Adipocyte (in vitro differentiated cells): ENCODE data around the gene P2RY8.

Source experiments
- DNase-seq: peaks from one replicate; pipeline ENCODE4 v3.0.0-alpha.2; 2015; ENCODE audit warnings: low read depth
- H3K27me3 ChIP-seq: replicated peaks from 2 replicates; pipeline ENCODE4 v1.7.0; 2013; ENCODE audit warnings: mild to moderate bottlenecking, low read length, moderate library complexity; ENCODE audit not compliant: control insufficient read depth, insufficient read depth
- H3K36me3 ChIP-seq: 2 replicates; pipeline ENCODE4 v1.7.0; 2013; ENCODE audit warnings: low read length, mild to moderate bottlenecking, moderate library complexity; ENCODE audit not compliant: control insufficient read depth, insufficient read depth, severe bottlenecking
- H3K4me1 ChIP-seq: 2 replicates; pipeline ENCODE4 v1.7.0; 2013; ENCODE audit warnings: mild to moderate bottlenecking, low read length, moderate library complexity; ENCODE audit not compliant: control insufficient read depth, insufficient read depth
- H3K4me3 ChIP-seq: 2 replicates; pipeline ENCODE4 v1.7.0; 2013; ENCODE audit warnings: mild to moderate bottlenecking, low read length, moderate library complexity
- H3K9ac ChIP-seq: 2 replicates; pipeline ENCODE4 v1.7.0; 2013; ENCODE audit warnings: mild to moderate bottlenecking, low read length, moderate library complexity
- H3K9me3 ChIP-seq: 2 replicates; pipeline ENCODE4 v1.7.0; 2013; ENCODE audit warnings: mild to moderate bottlenecking, low read length, moderate library complexity; ENCODE audit not compliant: control insufficient read depth

Gene P2RY8

GRCh38 chrX:1507511-1508463 lies 29.2 kb downstream of the P2RY8 start:
- no peak for DNase-seq
- no peak overlapping the region for H3K4me3 ChIP-seq
- H3K4me1 ChIP-seq: no peaks in the 10 kb centered on the region
- H3K9ac ChIP-seq: no peak overlapping the region
- H3K27me3 ChIP-seq: no peaks in the 10 kb centered on the region
- H3K36me3 ChIP-seq: no peaks in the 10 kb centered on the region
- H3K9me3 ChIP-seq: peaks cover 5% of the 10 kb centered on the region

DNA sequence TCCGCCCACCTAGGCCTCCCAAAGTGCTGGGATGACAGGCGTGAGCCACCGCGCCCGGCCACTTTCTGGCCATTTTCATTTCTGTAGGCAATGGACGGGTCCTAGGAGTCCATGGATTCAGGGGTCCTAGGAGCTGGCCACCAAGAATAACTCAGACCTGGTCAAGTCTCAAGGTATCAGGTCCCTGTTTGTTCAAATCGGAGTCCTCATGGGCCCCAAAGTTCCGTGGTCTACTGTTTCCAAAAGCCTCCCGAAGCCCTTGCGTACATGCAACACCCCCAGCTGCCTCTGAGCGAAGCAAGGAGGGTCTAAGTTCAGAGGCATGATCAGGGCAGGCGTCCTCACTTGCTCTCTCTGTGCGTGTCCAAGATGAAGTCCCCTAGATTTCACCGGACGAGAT lies 30.1 kb downstream of the P2RY8 start:
- Histone ChIP-seq H3K27me3 (no peaks in the 10 kb centered on the region), H3K9me3 (peaks cover 5% of the 10 kb centered on the region), H3K9ac (no peak overlapping the region), H3K4me1 (no peaks in the 10 kb centered on the region), H3K36me3 (no peaks in the 10 kb centered on the region), H3K4me3 (no peak overlapping the region)
- no peak for DNase-seq

GRCh38 chrX:1502853-1503252 lies 34.1 kb downstream of the P2RY8 start:
- Histone ChIP-seq H3K4me3 (no peak overlapping the region), H3K9me3 (no peaks in the 10 kb centered on the region), H3K27me3 (no peaks in the 10 kb centered on the region), H3K4me1 (no peaks in the 10 kb centered on the region), H3K36me3 (no peaks in the 10 kb centered on the region), H3K9ac (no peak overlapping the region)
- DNase-seq: no peak

DNA sequence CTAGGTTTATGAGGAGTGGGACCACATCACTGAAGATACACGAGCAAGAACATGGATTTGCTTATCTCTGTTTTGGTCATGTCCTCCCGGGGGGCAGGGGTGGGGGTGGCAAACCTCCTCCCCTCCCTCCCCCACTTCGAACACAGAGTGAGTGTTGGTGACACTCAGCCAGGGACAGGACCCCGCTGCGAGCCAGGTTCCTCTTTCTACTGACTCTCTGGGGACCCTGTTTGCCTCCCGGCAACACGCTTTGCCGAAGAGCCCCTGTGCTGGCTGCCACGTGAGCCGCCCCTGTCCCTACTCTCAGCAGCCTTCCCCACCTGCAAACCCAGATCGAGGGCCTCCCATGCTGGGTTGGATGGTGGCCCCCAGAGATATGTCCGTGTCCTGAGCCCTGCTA lies 34.7 kb downstream of the P2RY8 start:
- H3K36me3 ChIP-seq: no peaks in the 10 kb centered on the region
- no peak overlapping the region for H3K9ac ChIP-seq
- no peaks in the 10 kb centered on the region for H3K9me3 ChIP-seq
- no peak overlapping the region for H3K4me3 ChIP-seq
- H3K27me3 ChIP-seq: no peaks in the 10 kb centered on the region
- no peak for DNase-seq
- no peaks in the 10 kb centered on the region for H3K4me1 ChIP-seq

- Histone ChIP-seq H3K9me3 (no peaks in the 10 kb centered on the region), H3K36me3 (no peaks in the 10 kb centered on the region), H3K27me3 (no peaks in the 10 kb centered on the region), H3K4me1 (no peaks in the 10 kb centered on the region), H3K4me3 (no peak overlapping the region), H3K9ac (no peak overlapping the region)
- DNase-seq: no peak
Measured at GRCh38 chrX:1500701-1501624, 36.0 kb downstream of the P2RY8 start.

DNA sequence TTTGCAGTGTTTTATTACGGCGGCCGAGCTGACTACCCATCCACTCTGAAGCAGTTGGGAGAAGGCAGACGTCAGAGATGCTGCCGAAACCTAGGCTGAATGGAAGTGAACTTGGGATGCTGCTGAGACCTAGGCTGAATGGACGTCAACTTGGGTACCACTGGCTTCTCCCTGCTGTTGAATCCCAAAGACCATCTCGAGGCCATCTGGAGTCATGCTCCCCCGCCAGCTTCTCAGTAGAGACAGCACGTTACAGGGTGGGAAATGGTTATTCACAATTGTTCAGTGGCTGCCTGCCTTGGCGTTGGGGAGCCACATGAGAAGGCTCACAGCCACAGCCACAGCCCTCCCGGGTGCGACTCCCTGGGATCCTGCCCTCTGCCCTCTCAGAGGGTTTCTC lies 40.9 kb downstream of the P2RY8 start:
- Histone ChIP-seq H3K4me3 (no peak overlapping the region), H3K4me1 (no peaks in the 10 kb centered on the region), H3K27me3 (peaks cover 3% of the 10 kb centered on the region), H3K9ac (no peak overlapping the region), H3K9me3 (no peaks in the 10 kb centered on the region), H3K36me3 (no peaks in the 10 kb centered on the region)
- DNase-seq: no peak

DNA sequence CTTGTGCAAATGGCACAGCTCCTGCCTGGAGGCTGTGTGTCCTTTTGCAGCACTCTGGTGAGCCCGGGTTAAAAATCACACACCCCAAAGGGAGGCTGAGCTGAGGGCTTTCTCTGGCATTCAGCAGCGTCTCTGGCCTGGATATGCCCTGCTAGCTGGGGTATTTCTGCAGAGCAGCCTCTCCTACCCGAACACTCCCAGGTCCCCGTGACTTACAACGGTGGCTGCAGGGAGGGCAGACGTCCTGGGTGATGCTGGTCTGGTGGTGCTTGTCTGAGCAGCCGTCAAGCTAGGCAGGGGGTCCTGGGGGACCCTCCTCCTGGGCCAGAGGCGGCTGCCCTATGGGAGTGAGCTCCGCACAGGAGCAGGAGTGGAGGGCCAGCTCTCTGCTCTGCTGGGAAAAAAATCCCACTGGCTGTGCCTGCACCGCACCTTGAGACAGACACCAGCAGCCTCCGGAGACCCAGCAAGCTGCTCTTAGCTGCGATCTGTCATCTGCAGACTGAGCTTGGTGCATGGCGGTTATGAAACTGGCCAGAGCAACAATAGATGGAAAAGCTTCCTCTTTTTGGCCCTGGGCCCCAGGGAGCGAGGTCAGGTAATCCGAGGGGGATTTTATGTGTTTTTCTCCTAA lies 43.0 kb downstream of the P2RY8 start:
- H3K9me3 ChIP-seq: no peaks in the 10 kb centered on the region
- H3K36me3 ChIP-seq: no peaks in the 10 kb centered on the region
- no peak overlapping the region for H3K4me3 ChIP-seq
- no peak overlapping the region for H3K9ac ChIP-seq
- DNase-seq: no peak
- H3K27me3 ChIP-seq: peaks cover 3% of the 10 kb centered on the region
- no peaks in the 10 kb centered on the region for H3K4me1 ChIP-seq

GRCh38 chrX:1493412-1493811 lies 43.6 kb downstream of the P2RY8 start:
- Histone ChIP-seq H3K9ac (no peak overlapping the region), H3K4me3 (no peak overlapping the region), H3K36me3 (no peaks in the 10 kb centered on the region), H3K4me1 (no peaks in the 10 kb centered on the region), H3K9me3 (no peaks in the 10 kb centered on the region), H3K27me3 (peaks cover 3% of the 10 kb centered on the region)
- DNase-seq: no peak

GRCh38 chrX:1492421-1493012 lies 44.5 kb downstream of the P2RY8 start:
- DNase-seq: no peak
- H3K36me3 ChIP-seq: no peaks in the 10 kb centered on the region

DNA sequence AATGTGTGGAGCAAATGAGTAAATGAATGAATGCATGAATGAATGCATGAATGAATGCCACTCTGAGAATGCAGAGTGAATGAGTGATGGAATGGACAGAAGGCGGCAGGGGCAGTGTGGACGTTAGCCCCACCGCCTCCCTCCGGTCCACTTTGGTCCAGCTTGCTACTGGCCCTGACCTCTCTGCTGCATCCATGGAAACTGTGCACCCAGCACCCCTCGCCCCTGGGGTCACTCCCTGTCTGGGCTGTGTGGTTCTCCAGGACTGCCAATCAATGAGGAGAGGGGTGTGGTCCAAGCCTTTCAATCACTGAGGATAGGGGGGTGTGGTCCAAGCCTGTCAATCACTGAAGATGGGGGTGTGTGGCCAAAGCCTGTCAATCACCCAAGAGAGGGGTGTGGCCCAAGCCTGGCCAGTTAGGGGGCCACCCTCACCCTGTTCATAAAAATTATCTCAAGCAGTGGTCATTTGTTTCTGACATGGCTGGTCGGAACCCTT lies 45.1 kb downstream of the P2RY8 start:
- H3K4me1 ChIP-seq: no peaks in the 10 kb centered on the region
- peaks cover 6% of the 10 kb centered on the region for H3K27me3 ChIP-seq
- no peak for DNase-seq
- no peak overlapping the region for H3K9ac ChIP-seq
- H3K36me3 ChIP-seq: no peaks in the 10 kb centered on the region
- H3K4me3 ChIP-seq: no peak overlapping the region
- H3K9me3 ChIP-seq: no peaks in the 10 kb centered on the region

More at GRCh38 chrX:1492421-1493012, 44.5 kb downstream of the P2RY8 start:
- H3K9ac ChIP-seq: no peak overlapping the region
- H3K4me1 ChIP-seq: no peaks in the 10 kb centered on the region
- peaks cover 3% of the 10 kb centered on the region for H3K27me3 ChIP-seq
- no peak overlapping the region for H3K4me3 ChIP-seq
- H3K9me3 ChIP-seq: no peaks in the 10 kb centered on the region
